BJ (cell line): ENCODE data around the gene KRT13. TPM values are rescaled to one million over a fixed set of nuclear protein-coding genes. Genes with fewer than 3 reads are reported as not detected.

Source experiments
- CTCF ChIA-PET: fragments of 350-600 bp; formaldehyde crosslinking; extraction: SDS; loops from one replicate; lab custom pipeline; 2021; ENCODE audit warnings: antibody characterized with exemption, inconsistent platforms; lab: Yijun Ruan, JAX
- POLR2A ChIA-PET: fragments of 300-600 bp; sonication (Branson Sonifier 250); formaldehyde crosslinking; extraction: SDS; loops from one replicate; lab custom pipeline; 2021; ENCODE audit warnings: antibody characterized with exemption; lab: Charles Lee
- DNase-seq: peaks from one replicate; pipeline ENCODE4 v3.0.0-alpha.2; 2011; ENCODE audit warnings: low read depth
- H3K27me3 ChIP-seq: 2 replicates; pipeline ENCODE4 v1.6.0; 2011; ENCODE audit warnings: low read length; ENCODE audit not compliant: control insufficient read depth, insufficient read depth
- H3K36me3 ChIP-seq: 2 replicates; pipeline ENCODE4 v1.5.1; 2011; ENCODE audit warnings: low read length; ENCODE audit not compliant: control insufficient read depth, insufficient read depth
- H3K4me3 ChIP-seq: 2 replicates; pipeline ENCODE4 v1.5.1; 2011; ENCODE audit warnings: low read depth, mild to moderate bottlenecking, control low read depth, low read length
- polyA plus RNA-seq: library from polyadenylated mRNA; depleted of rRNA; stranded (reverse); fragments of >200 nt; gene quantifications from 2 replicates; pipeline ENCODE4 v1.2.3, GENCODE V29; 2011; rRNA removed
- small RNA-seq: library from RNA; depleted of rRNA; stranded (forward); fragments of <200 nt; gene quantifications from one replicate; pipeline ENCODE3, GENCODE V24; 2012; ENCODE audit warnings: low replicate concordance, low read depth; ENCODE audit not compliant: insufficient read length
- TF ChIP-seq, protein P1 (sequence below): IDR thresholded peaks from 2 replicates; pipeline ENCODE4 v1.5.1; 2011; ENCODE audit warnings: low read depth, mild to moderate bottlenecking, control low read depth, inconsistent platforms, low read length, moderate library complexity; ENCODE audit not compliant: insufficient read depth

Gene KRT13
- polyA plus RNA-seq, 1 experiment: 0.27 TPM

DNA sequence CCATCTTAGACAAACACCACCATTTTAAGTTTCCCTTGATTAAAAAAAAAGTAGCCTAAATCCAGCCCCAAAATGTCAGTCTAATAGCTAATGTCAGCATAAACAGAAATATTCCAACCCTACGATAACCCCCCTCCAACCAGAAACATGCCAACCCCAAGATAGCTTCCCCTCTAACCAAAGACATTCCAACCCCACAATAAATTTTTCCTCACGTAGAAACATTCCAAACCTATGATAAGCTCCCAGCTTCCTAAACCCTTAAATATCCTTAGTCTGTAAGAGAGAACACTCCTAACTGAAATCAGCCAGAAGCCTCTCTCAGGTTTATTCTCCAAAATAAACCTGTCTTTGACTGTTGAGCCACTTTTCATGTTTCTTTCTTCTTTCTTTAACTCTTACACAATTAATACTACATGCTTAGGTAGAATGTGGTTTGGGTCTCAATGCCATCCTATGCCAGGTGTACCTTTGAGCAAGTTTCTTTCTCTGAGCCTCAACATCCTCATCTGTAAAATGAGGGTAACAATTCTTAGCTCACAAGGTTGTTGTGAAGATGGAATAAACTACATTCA, 54.2 kb downstream of the KRT13 start:
- DNase-seq: peak; percentile 78
- ChIA-PET CTCF (interaction anchor here (0.8 to 0.9 kb wide), 3 partner anchors 47 to 214 kb away, joined by 3 to 5 read pairs (median 3); no protein-coding TSS in a partner anchor), POLR2A (interaction anchor here (0.6 kb wide), 1 partner anchor 83 kb away, joined by 4 read pairs; no protein-coding TSS in a partner anchor)
- TF ChIP-seq, protein P1, sequence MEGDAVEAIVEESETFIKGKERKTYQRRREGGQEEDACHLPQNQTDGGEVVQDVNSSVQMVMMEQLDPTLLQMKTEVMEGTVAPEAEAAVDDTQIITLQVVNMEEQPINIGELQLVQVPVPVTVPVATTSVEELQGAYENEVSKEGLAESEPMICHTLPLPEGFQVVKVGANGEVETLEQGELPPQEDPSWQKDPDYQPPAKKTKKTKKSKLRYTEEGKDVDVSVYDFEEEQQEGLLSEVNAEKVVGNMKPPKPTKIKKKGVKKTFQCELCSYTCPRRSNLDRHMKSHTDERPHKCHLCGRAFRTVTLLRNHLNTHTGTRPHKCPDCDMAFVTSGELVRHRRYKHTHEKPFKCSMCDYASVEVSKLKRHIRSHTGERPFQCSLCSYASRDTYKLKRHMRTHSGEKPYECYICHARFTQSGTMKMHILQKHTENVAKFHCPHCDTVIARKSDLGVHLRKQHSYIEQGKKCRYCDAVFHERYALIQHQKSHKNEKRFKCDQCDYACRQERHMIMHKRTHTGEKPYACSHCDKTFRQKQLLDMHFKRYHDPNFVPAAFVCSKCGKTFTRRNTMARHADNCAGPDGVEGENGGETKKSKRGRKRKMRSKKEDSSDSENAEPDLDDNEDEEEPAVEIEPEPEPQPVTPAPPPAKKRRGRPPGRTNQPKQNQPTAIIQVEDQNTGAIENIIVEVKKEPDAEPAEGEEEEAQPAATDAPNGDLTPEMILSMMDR: no peak
- Histone ChIP-seq H3K4me3 (no peak overlapping the region), H3K36me3 (no peaks in the 10 kb centered on the region), H3K27me3 (no peaks in the 10 kb centered on the region)

Small RNA genes lying within 50 kb of the gene (small RNA-seq; reads per million reads assigned to genes)
- gene RNU2-32P: not detected

Other genes starting within 250 kb of the KRT13 start
- not detected in 2 replicates for gene KRTAP9-6, start 240.2 kb downstream of the KRT13 start, polyA plus RNA-seq
- gene KRTAP9-7, start 229.9 kb downstream of the KRT13 start, polyA plus RNA-seq: not detected in 2 replicates
- gene KRTAP29-1, start 202.8 kb downstream of the KRT13 start, polyA plus RNA-seq: not detected in 2 replicates
- gene KRTAP16-1, start 196.3 kb downstream of the KRT13 start, polyA plus RNA-seq: not detected in 2 replicates
- not detected in 2 replicates for gene KRTAP17-1, start 189.9 kb downstream of the KRT13 start, polyA plus RNA-seq
- gene KRT33A, start 154.8 kb downstream of the KRT13 start, polyA plus RNA-seq: not detected in 2 replicates
- 1.2 and 1.8 TPM in 2 replicates for gene KRT33B, start 135.8 kb downstream of the KRT13 start, polyA plus RNA-seq
- gene KRT34, start 123.3 kb downstream of the KRT13 start, polyA plus RNA-seq: 151 and 156 TPM in 2 replicates
- 0.11 TPM in 1 of 2 replicates, not detected in the other for gene KRT31, start 108.0 kb downstream of the KRT13 start, polyA plus RNA-seq
- gene KRT37, start 81.0 kb downstream of the KRT13 start, polyA plus RNA-seq: not detected in 2 replicates
- gene KRT38, start 64.6 kb downstream of the KRT13 start, polyA plus RNA-seq: 0.72 and 0.98 TPM in 2 replicates
- 0.38 and 0.40 TPM in 2 replicates for gene KRT32, start 38.2 kb downstream of the KRT13 start, polyA plus RNA-seq
- gene KRT35, start 24.5 kb downstream of the KRT13 start, polyA plus RNA-seq: not detected in 2 replicates
- 0.04 TPM in 2 replicates for gene KRT36, start 15.7 kb downstream of the KRT13 start, polyA plus RNA-seq
- 2.0 and 2.7 TPM in 2 replicates for gene KRT15, start 13.3 kb upstream of the KRT13 start, polyA plus RNA-seq
- 182 and 230 TPM in 2 replicates for gene KRT19, start 22.7 kb upstream of the KRT13 start, polyA plus RNA-seq
- 0.04 TPM in 1 of 2 replicates, not detected in the other for gene KRT9, start 66.4 kb upstream of the KRT13 start, polyA plus RNA-seq
- 0.06 and 0.11 TPM in 2 replicates for gene KRT14, start 81.3 kb upstream of the KRT13 start, polyA plus RNA-seq
- gene KRT16, start 107.2 kb upstream of the KRT13 start, polyA plus RNA-seq: 1.6 and 1.8 TPM in 2 replicates
- gene KRT17, start 119.0 kb upstream of the KRT13 start, polyA plus RNA-seq: 25.2 and 34.7 TPM in 2 replicates
- gene EIF1, start 183.3 kb upstream of the KRT13 start, polyA plus RNA-seq: 251 and 479 TPM in 2 replicates
- not detected in 2 replicates for gene GAST, start 206.7 kb upstream of the KRT13 start, polyA plus RNA-seq
- gene HAP1, start 229.0 kb upstream of the KRT13 start, polyA plus RNA-seq: 0.05 and 0.10 TPM in 2 replicates